HepG2 (cell line): Measurements from ENCODE around the gene PRM2. TPM values are rescaled to one million over a fixed set of nuclear protein-coding genes. Genes with fewer than 3 reads are reported as not detected.

Source experiments
- ATAC-seq: fragments of 200-7000 bp; cut with Tn5 transposase; 3 replicates; pipeline ENCODE4 v1.9.1; 2020; ENCODE audit warnings: mild to moderate bottlenecking, moderate library complexity
- BruUV-seq: library from RNA; stranded (reverse); fragments of 400-500 nt; replicated peaks from 2 replicates; lab custom pipeline; 2021; lab: Mats Ljungman, UMichigan
- CTCF ChIA-PET: fragments of 300-600 bp; formaldehyde crosslinking; extraction: SDS; loops from one replicate; lab custom pipeline; 2021; ENCODE audit warnings: low total read pairs, inconsistent platforms, low intra/inter-chr PET ratio; lab: Yijun Ruan, JAX
- POLR2A ChIA-PET: fragments of 350-600 bp; sonication (Branson Sonifier 250); formaldehyde crosslinking; loops from one replicate; lab custom pipeline; 2020; ENCODE audit warnings: antibody characterized with exemption, inconsistent platforms; lab: Yijun Ruan, JAX
- DNase-seq: peaks from one replicate; pipeline ENCODE4 v3.0.0-alpha.2; 2015; ENCODE audit warnings: low spot score
- FAIRE-seq: peaks from 3 replicates; lab custom pipeline; 2011; peaks lifted over from hg19 to GRCh38; lab: Jason Lieb, UNC
- H2AFZ ChIP-seq: one replicate; pipeline ENCODE4 v1.6.1; 2011; ENCODE audit warnings: low read length, inconsistent platforms
- H3K27ac ChIP-seq: fragments of 300-600 bp; 3 replicates; pipeline ENCODE4 v1.8.0; 2011; ENCODE audit warnings: mixed run types, mild to moderate bottlenecking, mixed read lengths, low read length, inconsistent platforms; ENCODE audit not compliant: insufficient read depth; ENCODE audit errors: extremely low read length
- H3K27me3 ChIP-seq, 2 experiments: fragments of 200-600 bp in 1 of 2; 2 replicates in 1 of 2; 3 replicates in 1 of 2; pipeline versions ENCODE4 v1.6.0 to v1.8.0; 2011; ENCODE audit warnings: low read length in 2 of 2, mild to moderate bottlenecking in 2 of 2, moderate library complexity in 2 of 2, inconsistent platforms in 1 of 2; ENCODE audit not compliant: insufficient read depth in 2 of 2, control insufficient read depth in 1 of 2
- H3K36me3 ChIP-seq, 2 experiments: fragments of 200-600 bp in 1 of 2; replicated peaks in 1 of 2; 2 replicates in 1 of 2; 3 replicates in 1 of 2; pipeline versions ENCODE4 v1.5.1 to v1.8.0; 2011; ENCODE audit warnings: low read length in 2 of 2, inconsistent platforms in 1 of 2; ENCODE audit not compliant: insufficient read depth in 2 of 2, control insufficient read depth in 1 of 2
- H3K4me1 ChIP-seq: 2 replicates; pipeline ENCODE4 v1.5.1; 2012; ENCODE audit warnings: low read length, inconsistent platforms; ENCODE audit not compliant: insufficient read depth
- H3K4me2 ChIP-seq: 2 replicates; pipeline ENCODE4 v1.6.0; 2011; ENCODE audit warnings: low read depth, low read length, inconsistent platforms
- H3K4me3 ChIP-seq, 3 experiments: fragments of 200-600 bp in 1 of 3; sonication (generic), shearing (Covaris generic) in 1 of 3; replicated peaks in 1 of 3; 2 replicates each; pipeline ENCODE4 v1.5.1; 2011 to 2016; ENCODE audit warnings: low read length in 3 of 3, inconsistent platforms in 2 of 3, low read depth in 2 of 3, mild to moderate bottlenecking in 2 of 3, control low read depth in 1 of 3, mixed read lengths in 1 of 3; ENCODE audit not compliant: insufficient read depth in 1 of 3
- H3K79me2 ChIP-seq: one replicate; pipeline ENCODE4 v1.6.1; 2011; ENCODE audit warnings: low read length, inconsistent platforms; ENCODE audit not compliant: insufficient read depth
- H3K9ac ChIP-seq: 2 replicates; pipeline ENCODE4 v1.6.0; 2011; ENCODE audit warnings: mild to moderate bottlenecking, low read depth, low read length, inconsistent platforms; ENCODE audit not compliant: insufficient read depth
- H3K9me3 ChIP-seq: 2 replicates; pipeline ENCODE4 v1.5.1; 2012; ENCODE audit warnings: mild to moderate bottlenecking, low read length
- H4K20me1 ChIP-seq: 2 replicates; pipeline ENCODE4 v1.6.0; 2011; ENCODE audit warnings: inconsistent platforms, mild to moderate bottlenecking, low read length, moderate library complexity; ENCODE audit not compliant: insufficient read depth
- ADNP ChIP-seq: sonication (generic); formaldehyde crosslinking; IDR thresholded peaks from 2 replicates; pipeline ENCODE4 v1.4.0; 2020; ENCODE audit warnings: missing genetic modification reagents
- ATAD3A ChIP-seq: sonication (generic); formaldehyde crosslinking; IDR thresholded peaks from 2 replicates; pipeline ENCODE4 v1.4.0; 2020; ENCODE audit warnings: missing genetic modification reagents
- CAMTA2 ChIP-seq: sonication (generic); formaldehyde crosslinking; IDR thresholded peaks from 2 replicates; pipeline ENCODE4 v1.4.0; 2020; ENCODE audit warnings: mild to moderate bottlenecking, missing genetic modification reagents, borderline replicate concordance
- CCAR2 ChIP-seq: fragments of 200-400 bp; formaldehyde crosslinking; optimal IDR thresholded peaks from 2 replicates; pipeline ENCODE3; 2018; ENCODE audit warnings: low read depth, mild to moderate bottlenecking, low read length, moderate library complexity
- POGK ChIP-seq: sonication (generic); formaldehyde crosslinking; conservative IDR thresholded peaks from 2 replicates; pipeline ENCODE4 v1.8.0; 2022; ENCODE audit warnings: mild to moderate bottlenecking, moderate library complexity, missing genetic modification reagents
- SP5 ChIP-seq: IDR thresholded peaks from 2 replicates; pipeline ENCODE4 v1.6.1; 2016; ENCODE audit warnings: low read depth, borderline replicate concordance
- TIGD3 ChIP-seq: sonication (generic); formaldehyde crosslinking; IDR thresholded peaks from 2 replicates; pipeline ENCODE4 v1.5.1; 2020; ENCODE audit warnings: mild to moderate bottlenecking, missing genetic modification reagents, borderline replicate concordance
- ZBTB33 ChIP-seq: sonication (generic); formaldehyde crosslinking; IDR thresholded peaks from 2 replicates; pipeline ENCODE4 v1.4.0; 2020; ENCODE audit warnings: missing genetic modification reagents
- ZMYM2 ChIP-seq: sonication (generic); formaldehyde crosslinking; IDR thresholded peaks from 2 replicates; pipeline ENCODE4 v1.8.0; 2022; ENCODE audit warnings: mild to moderate bottlenecking, missing genetic modification reagents
- ZNF142 ChIP-seq: sonication (generic); formaldehyde crosslinking; IDR thresholded peaks from 2 replicates; pipeline ENCODE4 v1.4.0; 2020; ENCODE audit warnings: missing genetic modification reagents
- ZNF3 ChIP-seq: IDR thresholded peaks from 2 replicates; pipeline ENCODE4 v1.7.0; 2017; ENCODE audit warnings: inconsistent platforms
- ZNF629 ChIP-seq: sonication (generic); formaldehyde crosslinking; conservative IDR thresholded peaks from 2 replicates; pipeline ENCODE4 v1.5.0; 2020; ENCODE audit warnings: missing genetic modification reagents
- ZNF883 ChIP-seq: sonication (generic); formaldehyde crosslinking; IDR thresholded peaks from 2 replicates; pipeline ENCODE4 v1.5.1; 2020; ENCODE audit warnings: mild to moderate bottlenecking, missing genetic modification reagents; ENCODE audit errors: not compliant biosample characterization
- WGBS: methylation state at CpG from one replicate; pipeline ENCODE4 v1.1.6; 2017; ENCODE audit warnings: low lambda C conversion rate; 5-methylcytosine and 5-hydroxymethylcytosine counted together
- in situ Hi-C: cut with HindIII; loops from 2 replicates; pipeline ENCODE4 v1.10.0; 2017; ENCODE audit warnings: low pct_unique_long_range_greater_than_20kb; ENCODE audit not compliant: extremely low pct_ligation_motif_present
- intact Hi-C: fragments of 100-400 bp; cut with micrococcal nuclease; formaldehyde crosslinking; loops from one replicate; pipeline ENCODE4 v1.10.0; 2022; ENCODE audit not compliant: unreplicated experiment
- polyA plus RNA-seq, 8 experiments: library from polyadenylated mRNA; depleted of rRNA in 3 of 8; stranded (reverse) in 7 of 8; unstranded in 1 of 8; fragments of >200 nt; fragmentation: Illumina TruSeq in 4 of 8; extraction: Trizol in 4 of 8; gene quantifications; 2 replicates each; pipeline versions ENCODE4 v1.2.1 to v1.2.3, GENCODE V29; 2011 to 2016; ENCODE audit warnings: low read depth in 4 of 8, missing spikeins in 1 of 8, mixed read lengths in 1 of 8; ENCODE audit not compliant: insufficient read depth in 1 of 8
- total RNA-seq, 5 experiments: library from RNA; depleted of rRNA; stranded (reverse); fragments of >200 nt; fragmentation: Illumina TruSeq; extraction: Trizol; gene quantifications; 2 replicates each; pipeline ENCODE4 v1.2.3, GENCODE V29; 2016; ENCODE audit warnings: low read depth in 1 of 5

The PRM2 gene
- total and polyA plus RNA-seq, 2 of the 13 experiments (the other 11 are each of a cell fraction or from before 2014, with no cell fraction given): 0.54 TPM; not detected in 1

GRCh38 chr16:11265124-11265523 is 11.2 kb downstream of the PRM2 start:
- peaks cover 87% of the 10 kb centered on the region for H3K4me1 ChIP-seq
- BruUV-seq: no TSS peak
- no peak overlapping the region for H2AFZ ChIP-seq
- H3K79me2 ChIP-seq: no peaks in the 10 kb centered on the region
- CTCF ChIA-PET: no interaction called here
- FAIRE-seq (no peak), ATAC-seq (no peak), DNase-seq (no peak)
- no peaks in the 10 kb centered on the region for H3K36me3 ChIP-seq
- in situ Hi-C loops: no loop called here
- peaks cover 5% of the 10 kb centered on the region; the same call in 1 of the 2 replicates for H3K9me3 ChIP-seq
- no peaks in the 10 kb centered on the region for H3K27me3 ChIP-seq
- H3K27ac ChIP-seq: no peak overlapping the region
- intact Hi-C loops: no loop called here
- 69% methylated on average over 7 of the region's 7 CpGs for WGBS
- H4K20me1 ChIP-seq: no peaks in the 10 kb centered on the region
- H3K9ac ChIP-seq: no peak overlapping the region
- POLR2A ChIA-PET: interaction anchor here (2.3 kb wide), 1 partner anchor 9 kb away, joined by 9 read pairs; the partner anchor contains the start of gene SOCS1
- no peak overlapping the region for H3K4me2 ChIP-seq
- H3K4me3 ChIP-seq: no peak overlapping the region
- TF ChIP-seq ZBTB33: 0 out of 2 replicates have a peak, but pooled peaks have one; percentile 23
- peak; percentile 22 for TF ChIP-seq CCAR2
- no peak for TF ChIP-seq ZNF142 (CRISPR knock-in tag)
- peak; percentile 97 for TF ChIP-seq ZNF629
- TF ChIP-seq CAMTA2 (CRISPR knock-in tag): no peak
- no peak for TF ChIP-seq TIGD3
- TF ChIP-seq POGK (CRISPR knock-in tag): 0 out of 2 replicates have a peak, but pooled peaks have one; percentile 20
- 0 out of 2 replicates have a peak, but pooled peaks have one; percentile 31 for TF ChIP-seq ZNF3 (CRISPR knock-in tag)
- TF ChIP-seq ZNF883: peak; percentile 3
- peak; percentile 54; the same call in 1 of the 2 replicates for TF ChIP-seq ADNP (CRISPR knock-in tag)
- TF ChIP-seq ZMYM2: 0 out of 2 replicates have a peak, but pooled peaks have one; percentile 15
- TF ChIP-seq ATAD3A (CRISPR knock-in tag): peak; percentile 77; the same call in 1 of the 2 replicates
- TF ChIP-seq SP5: 0 out of 2 replicates have a peak, but pooled peaks have one; percentile 32
